Ecto neural progenitor cell (in vitro differentiated cells): ENCODE results near the gene A3GALT2.
A peak's percentile ranks its signal among the peaks of the same experiment; 100 is the strongest.

Source experiments
- DNase-seq: peaks from one replicate; pipeline ENCODE4 v3.0.0-alpha.2; 2018; ENCODE audit warnings: low spot score

Gene A3GALT2

DNA sequence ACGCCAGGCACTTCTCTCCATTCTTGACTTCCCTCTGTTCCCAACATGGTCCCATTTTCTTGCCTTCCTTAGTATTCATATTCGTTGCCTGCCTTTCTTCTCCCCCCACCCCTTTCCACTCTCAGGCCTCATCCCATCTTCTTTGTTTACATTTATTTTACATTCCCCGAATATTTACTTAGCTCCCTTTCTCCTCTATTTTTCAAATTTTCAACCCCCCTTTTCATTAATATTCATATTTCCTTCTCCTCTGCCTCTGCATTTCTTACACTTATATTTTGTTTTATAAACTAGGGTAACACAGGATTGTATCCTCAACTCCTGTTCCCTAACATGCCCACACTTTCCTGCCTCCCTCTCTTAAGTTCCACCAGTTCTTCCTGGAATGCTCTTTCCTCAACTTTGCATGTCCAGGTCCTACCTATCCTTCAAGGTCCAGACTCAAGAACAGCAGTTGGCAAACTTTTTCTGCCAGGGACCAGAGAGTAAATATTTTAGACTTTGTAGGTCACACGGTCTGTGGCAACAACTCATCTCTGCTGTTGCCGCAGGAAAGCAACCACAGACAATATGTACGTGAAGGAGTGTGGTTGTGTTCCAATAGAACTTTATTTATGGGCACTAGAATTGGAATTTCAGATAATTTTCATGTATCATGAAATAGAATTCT, 29.8 kb upstream of the A3GALT2 start:
- DNase-seq: no peak

DNA sequence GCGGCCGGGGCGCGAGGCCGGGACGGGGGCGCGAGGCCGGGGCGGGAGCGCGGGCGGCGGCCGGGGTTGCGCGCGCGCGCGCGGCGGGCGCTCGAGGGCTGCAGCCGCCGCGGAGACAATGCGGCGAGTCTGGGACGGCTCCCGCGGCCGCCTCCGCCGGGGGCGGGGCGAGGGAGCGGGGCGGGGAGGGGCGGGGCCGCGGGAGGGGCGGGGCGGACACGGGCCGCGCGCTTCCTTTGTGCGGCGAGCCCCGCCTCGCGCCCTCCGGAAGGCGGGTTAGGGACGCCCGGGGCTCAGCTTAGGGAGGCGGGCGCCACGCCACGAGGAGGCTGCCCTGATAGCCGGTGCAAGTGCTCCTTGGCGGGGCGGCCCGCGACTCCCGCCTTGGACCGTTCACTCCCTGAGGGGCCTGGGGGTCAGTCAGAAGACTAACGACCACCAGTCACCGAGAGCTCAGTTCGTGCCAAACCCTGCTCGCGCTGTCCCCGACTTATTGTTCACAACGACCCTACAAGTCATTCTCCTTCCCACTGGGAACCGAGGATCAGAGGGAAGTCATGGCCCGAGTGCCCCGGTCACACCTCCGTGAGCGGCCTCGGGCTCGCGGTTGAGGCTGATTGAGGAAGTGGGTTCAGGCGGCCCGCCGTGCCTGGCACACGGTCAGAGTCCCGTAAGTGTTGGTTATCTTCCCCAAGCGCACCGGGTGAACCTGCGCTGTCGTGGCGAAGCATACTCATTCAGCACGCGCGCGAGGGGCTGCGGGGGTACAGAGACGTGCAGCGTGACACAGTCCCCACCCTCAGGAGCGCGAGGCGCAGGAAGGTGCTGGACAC, 29.1 kb upstream of the A3GALT2 start:
- DNase-seq: peak; percentile 92

DNA sequence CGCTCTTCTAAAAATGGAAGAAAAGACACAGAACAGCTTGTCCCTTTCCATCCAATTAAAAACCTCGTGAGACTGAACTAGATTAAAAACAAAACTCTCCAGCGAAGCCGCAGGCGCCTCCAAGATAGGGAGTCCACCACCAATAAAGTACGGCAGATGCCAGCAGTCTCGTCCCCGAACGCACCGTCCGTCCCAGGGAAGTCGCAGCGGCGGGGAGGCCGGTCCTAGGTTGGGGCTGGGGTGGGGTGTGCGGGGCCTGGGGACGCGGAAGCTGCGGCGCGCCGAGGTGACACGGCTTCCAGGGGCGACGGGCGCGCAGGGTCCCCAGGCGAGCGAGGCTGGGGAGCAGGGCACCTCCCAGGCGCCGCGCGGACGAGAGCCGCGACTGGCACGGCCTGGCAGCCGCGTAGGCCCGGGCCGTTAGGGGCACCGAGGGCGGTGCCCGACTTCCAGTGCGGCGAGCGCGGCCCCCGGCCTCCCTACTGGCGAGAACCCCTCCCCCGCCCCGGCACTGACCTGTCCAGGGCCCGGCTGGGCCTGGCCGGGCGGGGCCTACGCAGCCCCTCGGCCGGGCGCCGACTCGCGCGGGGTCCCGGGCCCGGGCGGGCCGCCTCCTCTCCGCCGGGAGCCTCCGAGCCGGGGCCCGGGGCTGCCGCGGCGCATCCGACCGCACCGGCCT, 28.3 kb upstream of the A3GALT2 start:
- no peak for DNase-seq

DNA sequence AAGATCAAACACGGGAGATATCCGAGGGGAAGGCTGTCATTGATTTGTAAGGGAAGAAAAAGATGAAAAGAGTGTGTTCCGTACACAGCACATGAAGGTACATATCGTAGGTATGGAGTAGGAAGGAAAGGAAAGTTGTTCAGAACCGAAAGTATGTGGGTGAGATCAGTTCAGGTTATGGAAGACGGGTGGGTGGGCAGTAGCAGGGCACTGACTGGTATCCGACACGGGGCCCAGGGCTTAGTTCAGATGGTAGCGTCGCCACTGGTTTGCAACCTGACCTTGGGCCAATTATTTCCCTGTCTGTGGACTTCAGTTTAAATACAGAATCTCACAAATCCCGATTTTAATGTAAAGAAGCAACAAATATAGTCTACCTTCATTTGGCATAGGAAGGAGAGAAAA, 27.8 kb upstream of the A3GALT2 start:
- DNase-seq: no peak

DNA sequence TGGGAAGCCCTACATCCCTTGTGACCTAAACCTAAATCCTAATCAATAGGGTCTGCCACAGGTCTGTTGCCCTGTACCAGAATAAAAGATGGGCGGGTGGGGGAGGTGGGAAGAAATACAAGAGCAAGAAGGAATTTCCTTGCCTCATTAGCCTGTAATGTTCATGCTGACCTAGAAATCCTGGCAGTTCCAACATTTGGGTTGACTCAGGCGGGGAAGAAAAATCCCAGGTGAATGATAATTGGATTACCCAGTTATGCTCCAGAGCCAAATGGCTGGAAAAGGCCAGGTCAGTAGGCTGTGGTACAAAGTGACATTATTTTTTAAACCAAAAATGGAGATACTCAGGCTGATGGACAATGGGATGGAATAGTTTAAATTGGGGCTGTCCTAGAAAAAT, 27.3 kb upstream of the A3GALT2 start:
- DNase-seq: no peak

GRCh38 chr1:33347650-33347992, 26.7 kb upstream of the A3GALT2 start:
- DNase-seq: no peak

DNA sequence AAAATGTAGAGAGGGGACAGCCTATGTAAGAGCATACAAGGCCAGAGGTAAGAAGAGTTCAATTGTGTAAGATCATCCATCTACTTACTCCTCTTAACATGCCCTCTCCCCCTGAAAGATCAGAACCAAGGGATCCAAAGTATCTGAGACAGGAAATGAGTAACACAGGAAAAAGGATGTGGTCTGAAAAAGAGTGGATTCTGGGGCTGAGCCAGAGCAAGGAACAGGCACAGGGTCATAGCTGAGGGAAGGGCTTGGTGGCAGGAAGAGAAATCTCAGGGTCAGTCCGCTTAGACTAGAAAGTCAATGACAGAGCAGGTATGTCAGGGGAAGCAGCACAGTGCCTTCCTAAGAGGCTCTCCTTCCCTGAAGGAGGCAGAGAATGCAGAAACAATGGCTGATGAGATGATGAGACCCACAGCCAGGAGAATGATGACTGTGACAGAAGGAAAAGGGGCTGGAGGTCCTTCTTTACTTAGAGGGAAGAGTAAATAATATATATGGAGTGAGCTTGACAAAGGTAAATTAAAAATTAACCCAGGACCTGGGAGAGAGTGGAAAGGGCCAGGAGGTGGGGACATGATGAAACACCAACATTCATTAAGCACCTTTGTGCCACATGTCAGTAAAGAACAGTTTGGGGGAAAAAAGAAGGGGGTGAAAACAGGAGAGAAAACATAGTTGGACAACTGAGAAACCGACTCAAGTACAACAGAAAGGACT, 26.2 kb upstream of the A3GALT2 start:
- DNase-seq: no peak

DNA sequence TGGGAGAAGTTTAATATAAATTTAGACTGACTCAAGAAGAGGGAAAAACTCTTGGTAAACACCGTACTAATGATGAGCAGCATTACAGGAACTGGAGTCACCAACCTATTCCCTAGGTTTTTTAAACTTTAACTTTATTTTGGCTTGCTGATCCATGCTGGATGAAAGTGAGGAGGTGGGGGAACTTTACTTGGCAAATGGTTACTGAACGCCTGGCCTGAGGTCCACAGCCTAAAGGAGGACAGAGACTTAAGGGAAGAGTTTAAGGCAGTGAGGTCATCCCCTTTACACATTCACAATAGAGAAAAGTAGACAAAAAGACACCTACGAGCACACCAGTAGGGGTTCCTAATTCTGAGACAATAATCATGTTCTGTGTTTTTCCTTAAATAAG, 25.6 kb upstream of the A3GALT2 start:
- no peak for DNase-seq

DNA sequence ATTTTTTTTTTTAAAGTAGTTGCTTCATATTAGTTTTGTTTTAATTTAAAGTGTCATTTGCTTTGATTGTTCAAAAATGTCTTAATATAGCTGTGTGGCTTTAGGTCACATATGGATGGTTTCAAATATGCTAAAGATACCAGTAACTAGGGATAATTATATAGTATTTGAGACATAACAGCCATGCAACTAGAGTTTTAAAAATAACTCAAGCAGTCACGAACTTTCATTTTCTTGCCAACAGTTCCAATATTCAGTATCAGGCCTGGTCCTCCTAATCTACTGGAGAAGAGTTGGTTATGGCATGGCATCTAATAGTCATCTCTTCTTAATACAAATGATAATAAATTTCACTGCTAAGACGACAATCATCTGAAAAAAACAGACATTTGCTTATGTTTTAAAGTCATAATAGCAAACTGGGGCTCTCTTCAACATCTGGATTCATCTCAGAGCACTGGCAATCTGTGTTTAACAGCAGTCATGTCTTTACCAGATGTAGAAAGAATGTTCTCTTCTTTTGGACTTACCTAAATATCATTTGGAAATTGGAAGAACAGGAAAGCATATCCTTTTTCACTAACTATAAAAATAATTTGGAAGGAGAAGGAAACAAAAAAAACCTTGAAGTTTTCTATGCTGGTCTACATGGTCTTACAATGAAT, 24.1 kb upstream of the A3GALT2 start:
- DNase-seq: no peak

GRCh38 chr1:33343539-33343938, 22.6 kb upstream of the A3GALT2 start:
- DNase-seq: no peak

GRCh38 chr1:33342041-33342723, 21.3 kb upstream of the A3GALT2 start:
- DNase-seq: peak; percentile 78

DNA sequence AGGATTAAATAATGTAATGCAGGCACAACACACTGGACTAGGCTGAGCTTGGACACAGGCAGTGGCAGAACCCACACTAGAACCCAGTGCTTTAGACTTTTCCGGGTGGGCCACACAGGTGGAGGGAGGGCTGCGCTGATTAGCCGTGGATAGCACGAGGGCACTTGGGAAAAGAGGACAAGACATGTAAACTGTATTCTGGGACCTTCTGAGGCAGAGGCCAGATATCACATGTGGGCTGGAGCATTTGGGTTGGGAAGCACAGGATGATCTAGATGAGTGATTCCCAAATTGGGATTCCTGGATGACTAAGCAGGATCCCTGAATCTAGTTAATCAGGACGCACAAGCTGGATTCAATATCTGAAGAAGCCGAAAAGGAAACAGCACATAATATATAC, 20.3 kb upstream of the A3GALT2 start:
- no peak for DNase-seq

DNA sequence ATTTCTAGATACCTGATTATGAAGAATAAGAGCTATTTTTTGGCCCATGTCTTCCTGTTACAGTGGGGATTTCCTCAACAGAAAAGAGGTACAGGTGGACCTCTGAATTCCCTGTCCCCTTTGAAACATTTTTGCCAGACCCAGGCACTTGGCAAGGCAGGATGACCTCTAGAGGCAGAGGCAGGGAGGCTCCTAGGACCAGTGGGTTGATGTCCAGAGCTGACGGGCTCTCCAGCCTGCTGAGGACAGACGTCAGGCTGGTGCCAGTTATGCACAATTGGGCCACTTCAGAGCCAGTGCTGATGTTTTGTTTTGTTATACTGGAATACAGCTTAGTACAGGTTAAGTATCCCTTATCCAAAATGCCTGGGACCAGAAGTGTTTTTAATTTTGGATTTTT, 18.5 kb upstream of the A3GALT2 start:
- DNase-seq: no peak

- DNase-seq: peak; percentile 90
Observed at GRCh38 chr1:33338440-33339211, 17.7 kb upstream of the A3GALT2 start.

GRCh38 chr1:33338048-33338439, 17.1 kb upstream of the A3GALT2 start:
- no peak for DNase-seq

DNA sequence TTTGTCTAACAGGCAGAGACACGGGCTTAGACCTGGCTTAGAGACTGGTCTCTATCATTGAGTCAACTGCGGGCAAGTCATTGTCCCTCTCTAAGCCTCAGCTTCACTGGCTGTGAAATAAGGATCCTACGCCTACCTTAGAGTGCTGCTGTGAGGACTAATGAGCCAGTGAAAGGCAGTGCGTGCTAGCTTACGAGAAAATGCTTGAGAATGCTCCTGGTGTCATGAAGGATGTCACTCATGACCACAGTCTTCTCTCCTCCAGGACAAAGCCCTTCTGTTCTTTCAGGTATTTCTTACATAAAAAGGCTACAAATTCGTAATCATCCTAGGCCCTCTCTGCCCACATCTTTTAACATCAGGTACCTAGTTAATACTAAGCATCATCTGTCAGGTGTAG, 16.5 kb upstream of the A3GALT2 start:
- no peak for DNase-seq

DNA sequence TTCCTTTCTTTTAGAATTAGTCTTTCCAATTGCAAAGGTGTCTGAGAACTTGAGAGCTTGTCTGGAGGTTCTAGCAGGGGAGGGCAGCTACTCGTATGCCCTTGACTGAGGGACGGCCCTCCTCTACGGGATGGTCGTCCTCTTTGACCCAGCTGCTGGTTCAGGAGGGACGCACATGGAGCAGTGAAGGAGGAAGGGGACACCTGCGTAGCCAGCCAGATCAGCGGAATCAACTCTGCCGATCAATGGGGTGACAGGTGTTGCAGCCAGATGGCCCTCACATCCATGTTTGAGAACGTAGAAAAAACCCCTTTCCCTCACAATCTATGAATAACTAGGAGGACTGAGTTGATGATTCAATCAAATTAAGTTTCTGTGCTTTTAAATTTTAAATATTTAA, 15.7 kb upstream of the A3GALT2 start:
- no peak for DNase-seq

GRCh38 chr1:33335020-33335419, 14.1 kb upstream of the A3GALT2 start:
- no peak for DNase-seq

DNA sequence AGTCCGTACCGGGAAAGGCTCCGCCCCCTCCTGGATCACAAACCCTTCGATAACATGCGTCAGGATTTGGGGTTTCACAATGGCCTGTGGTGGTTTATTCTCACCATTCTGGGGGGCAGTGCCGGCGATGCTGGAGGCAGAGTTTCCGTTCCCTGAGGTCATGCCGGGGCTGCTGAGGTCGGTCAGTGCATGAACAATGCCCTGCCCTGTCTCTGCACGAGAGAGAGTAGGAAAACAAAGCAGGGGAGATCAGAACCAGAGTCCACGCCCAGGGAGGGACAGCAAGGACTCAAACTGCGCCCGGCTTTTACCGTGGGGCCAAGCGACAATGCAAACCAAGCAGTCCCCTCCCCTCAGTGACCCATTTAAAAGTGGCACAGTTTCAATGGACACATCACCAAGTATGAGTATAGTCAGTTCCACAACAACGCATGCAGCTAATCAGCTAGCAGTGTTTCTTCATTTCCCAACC, 13.2 kb upstream of the A3GALT2 start:
- no peak for DNase-seq

- no peak for DNase-seq
Observed at GRCh38 chr1:33332881-33333280, 12.0 kb upstream of the A3GALT2 start.
